ENCODE results near the gene DNMT1.
"Not testable (repeated sequence)": the region's sequence is repeated elsewhere in the genome, so short reads cannot be mapped to it uniquely, and the experiment has no call there.

DNMT1 gene

GRCh38 chr19:10220695-10221094 lies 25.9 kb upstream of the DNMT1 start:
- no peak for DNase-seq

- DNase-seq = no peak
Observed at GRCh38 chr19:10219678-10220077, 24.9 kb upstream of the DNMT1 start.

- DNase-seq = no peak
Observed at GRCh38 chr19:10217085-10217484, 22.3 kb upstream of the DNMT1 start.

- no peak for DNase-seq
Observed at GRCh38 chr19:10214784-10215183, 20.0 kb upstream of the DNMT1 start.

- no peak for DNase-seq
Observed at GRCh38 chr19:10211691-10212090, 16.9 kb upstream of the DNMT1 start.

- DNase-seq = no peak
Observed at GRCh38 chr19:10211061-10211460, 16.3 kb upstream of the DNMT1 start.

- DNase-seq = no peak
Observed at GRCh38 chr19:10209315-10209714, 14.6 kb upstream of the DNMT1 start.

GRCh38 chr19:10207026-10207425 lies 12.3 kb upstream of the DNMT1 start:
- DNase-seq = no peak

- DNase-seq = no peak
Observed at GRCh38 chr19:10206226-10206885, 11.6 kb upstream of the DNMT1 start.

GRCh38 chr19:10205636-10206035 lies 10.9 kb upstream of the DNMT1 start:
- no peak for DNase-seq

- no peak for DNase-seq
Observed at GRCh38 chr19:10203686-10204085, 8.9 kb upstream of the DNMT1 start.

- DNase-seq = no peak
Observed at GRCh38 chr19:10201176-10201575, 6.4 kb upstream of the DNMT1 start.

GRCh38 chr19:10200101-10200500 lies 5.3 kb upstream of the DNMT1 start:
- DNase-seq = not testable (repeated sequence)

GRCh38 chr19:10198889-10199644 lies 4.3 kb upstream of the DNMT1 start:
- DNase-seq = not testable (repeated sequence)

- DNase-seq = no peak
Observed at GRCh38 chr19:10195199-10195519, 406 bp upstream of the DNMT1 start.

GRCh38 chr19:10193790-10194499 lies 808 bp downstream of the DNMT1 start:
- DNase-seq = no peak

- DNase-seq = no peak
Observed at GRCh38 chr19:10192922-10193321, 1.8 kb downstream of the DNMT1 start.

- no peak for DNase-seq
Observed at GRCh38 chr19:10191347-10191746, 3.4 kb downstream of the DNMT1 start.

GRCh38 chr19:10190026-10190425 lies 4.7 kb downstream of the DNMT1 start:
- no peak for DNase-seq

- DNase-seq = no peak
Observed at GRCh38 chr19:10189616-10190015, 5.1 kb downstream of the DNMT1 start.

GRCh38 chr19:10187315-10187714 lies 7.4 kb downstream of the DNMT1 start:
- no peak for DNase-seq

GRCh38 chr19:10184636-10185035 lies 10.1 kb downstream of the DNMT1 start:
- no peak for DNase-seq

GRCh38 chr19:10183926-10184325 lies 10.8 kb downstream of the DNMT1 start:
- DNase-seq = no peak

GRCh38 chr19:10182847-10183246 lies 11.9 kb downstream of the DNMT1 start:
- DNase-seq = no peak
